Heart right ventricle (tissue), 16 donors: ENCODE results near the gene ZBTB7C. TPM values are rescaled to one million over a fixed set of nuclear protein-coding genes. Genes with fewer than 3 reads are reported as not detected.

ENCODE experiments used
- ATAC-seq, 8 donors: fragments of 200-7000 bp; cut with Tn5 transposase; one replicate each; pipeline ENCODE4 v1.9.1; 2020; ENCODE audit warnings: mild to moderate bottlenecking in 8 of 8, moderate library complexity in 8 of 8, moderate number of reproducible peaks in 1 of 8
- DNase-seq, 2 donors: peaks; one replicate each; pipeline ENCODE4 v3.0.0-alpha.2; 2020
- H3K27ac ChIP-seq, 10 donors: fragments of 200-600 bp; sonication (generic) in 2 of 10; one replicate each; pipeline versions ENCODE4 v1.5.0 to v1.8.0; 2020 to 2022; ENCODE audit warnings: mild to moderate bottlenecking in 3 of 10
- H3K27me3 ChIP-seq, 7 donors: fragments of 200-600 bp; one replicate each; pipeline ENCODE4 v1.8.0; 2021 to 2022; ENCODE audit warnings: mild to moderate bottlenecking in 2 of 7
- H3K36me3 ChIP-seq, 9 donors: fragments of 200-600 bp; sonication (generic) in 1 of 9; one replicate each; pipeline versions ENCODE4 v1.5.0 to v1.8.0; 2020 to 2022; ENCODE audit warnings: mild to moderate bottlenecking in 2 of 9
- H3K4me1 ChIP-seq, 9 donors: fragments of 200-600 bp; sonication (generic) in 1 of 9; one replicate each; pipeline versions ENCODE4 v1.5.0 to v1.8.0; 2020 to 2022; ENCODE audit warnings: mild to moderate bottlenecking in 4 of 9
- H3K4me3 ChIP-seq, 10 donors: fragments of 200-600 bp; sonication (generic) in 2 of 10; one replicate each; pipeline versions ENCODE4 v1.5.0 to v1.8.0; 2020 to 2022; ENCODE audit warnings: mild to moderate bottlenecking in 7 of 10, moderate library complexity in 2 of 10
- H3K9me3 ChIP-seq, 11 donors: fragments of 200-600 bp in 10 of 11; sonication (generic) in 2 of 11; one replicate each; pipeline versions ENCODE4 v1.5.0 to v1.8.0; 2013 to 2022; ENCODE audit warnings: mild to moderate bottlenecking in 2 of 11, control low read depth in 1 of 11, moderate library complexity in 1 of 11
- WGBS, 2 donors: extraction: QIAGEN DNeasy Blood & Tissue Kit; methylation state at CpG; one replicate each; pipeline ENCODE4 v1.1.7; 2013; ENCODE audit warnings: inconsistent platforms in 1 of 2; 5-methylcytosine and 5-hydroxymethylcytosine counted together
- intact Hi-C, 10 donors: fragments of 100-400 bp; cut with DNase I; formaldehyde crosslinking; loops; one replicate each; pipeline versions ENCODE4 v1.11.1 to v1.14.2; 2022
- polyA plus RNA-seq, 2 donors: library from polyadenylated mRNA; stranded (reverse); fragments of 200-250 nt; gene quantifications; one replicate each; pipeline ENCODE4 v1.2.3, GENCODE V29; 2013
- total RNA-seq, 10 donors: library from RNA; stranded (reverse); fragmentation: NEBNext Ultra II Directional in 3 of 10; extraction: Animal tissue kit (Norgen Biotek cat#: 25700) in 3 of 10; gene quantifications; one replicate each; pipeline versions ENCODE4 v1.2.1 to v1.2.4, GENCODE V29; 2021 to 2023
- TF ChIP-seq, protein P1 (sequence below), 9 donors: fragments of 200-600 bp; sonication (generic) in 2 of 9; IDR thresholded peaks; one replicate each; pipeline versions ENCODE4 v1.5.0 to v1.8.0; 2021 to 2022; ENCODE audit warnings: antibody characterized with exemption in 9 of 9, mild to moderate bottlenecking in 5 of 9, moderate library complexity in 1 of 9
- donor health status: Arrhythmogenic right ventricular cardiomyopathy.
- donor health status: ischemic (EF 13 %, LVEDD 7.1; RV severe dilation, severe dysfunction).
- donor health status: healthy with polysubstance abuse.
- donor health status: DM: no; HTN: yes; CAD: no.
- donor health status: DM: no; HTN: no; CAD: no.
- donor health status: ischemic (EF 25% LVEDD 6.9; RV normal size, moderate dysfunction).
- donor health status: ischemic (EF 25% LVEDD 5.7; RV mildly dilated, moderate dysfunction).
- donor health status: healthy.
- donor health status: DM: yes; HTN: yes; CAD: no.
- donor health status: Ischemic cardiomyopathy.
- donor health status: ischemic (EF 35%, LVEDD 5.7; RV mildly dilated, moderate dysfunction).
- donor health status: nonischemic (EF 11% LVEDD 7.7; RV severe dilation, severe dysfunction).
- donor health status: DM: yes; HTN: yes; CAD: no.
- donor health status: PGD.
- donor health status: ischemic (EF 29% LVEDD 5.4; RV normal size, mild dysfunction).
- donor health status: nonischemic (EF 23%, LVEDD 6.1; RV moderate dilation, normal function).

The ZBTB7C gene
- total and polyA plus RNA-seq, 12 donors, result 0.49 to 6.3 (median 1.5) TPM

DNA sequence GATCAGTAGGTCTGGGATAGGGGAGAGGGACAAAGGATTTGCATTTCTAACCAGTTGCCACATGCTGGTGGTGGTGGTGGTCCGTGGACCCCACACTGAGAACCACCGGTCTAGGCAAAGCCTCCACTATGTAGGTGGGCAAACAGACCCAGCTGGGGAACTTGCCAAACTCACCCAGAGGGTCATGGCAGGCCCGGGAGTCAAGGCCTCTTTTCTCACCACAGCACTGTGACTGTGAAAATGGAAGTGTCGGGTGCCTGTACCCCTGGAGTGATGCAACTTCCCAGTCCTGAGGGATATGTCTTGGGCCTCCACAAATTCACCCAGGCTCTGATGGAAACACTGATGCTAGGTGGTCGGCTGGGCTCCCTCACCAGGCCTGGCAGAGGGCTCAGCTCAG lies 377.5 kb downstream of the ZBTB7C start:
- no peak overlapping the region for H3K27ac ChIP-seq
- H3K4me1 ChIP-seq, result peaks cover 4 to 32% (median 8%) of the 10 kb centered on the region in 9 donors
- intact Hi-C loops, result loop anchor here in 8 of 10 donors (1.0 to 10.0 kb wide), 7 partner anchors 123 to 416 kb away; no protein-coding TSS in a partner anchor
- TF ChIP-seq, protein P1, sequence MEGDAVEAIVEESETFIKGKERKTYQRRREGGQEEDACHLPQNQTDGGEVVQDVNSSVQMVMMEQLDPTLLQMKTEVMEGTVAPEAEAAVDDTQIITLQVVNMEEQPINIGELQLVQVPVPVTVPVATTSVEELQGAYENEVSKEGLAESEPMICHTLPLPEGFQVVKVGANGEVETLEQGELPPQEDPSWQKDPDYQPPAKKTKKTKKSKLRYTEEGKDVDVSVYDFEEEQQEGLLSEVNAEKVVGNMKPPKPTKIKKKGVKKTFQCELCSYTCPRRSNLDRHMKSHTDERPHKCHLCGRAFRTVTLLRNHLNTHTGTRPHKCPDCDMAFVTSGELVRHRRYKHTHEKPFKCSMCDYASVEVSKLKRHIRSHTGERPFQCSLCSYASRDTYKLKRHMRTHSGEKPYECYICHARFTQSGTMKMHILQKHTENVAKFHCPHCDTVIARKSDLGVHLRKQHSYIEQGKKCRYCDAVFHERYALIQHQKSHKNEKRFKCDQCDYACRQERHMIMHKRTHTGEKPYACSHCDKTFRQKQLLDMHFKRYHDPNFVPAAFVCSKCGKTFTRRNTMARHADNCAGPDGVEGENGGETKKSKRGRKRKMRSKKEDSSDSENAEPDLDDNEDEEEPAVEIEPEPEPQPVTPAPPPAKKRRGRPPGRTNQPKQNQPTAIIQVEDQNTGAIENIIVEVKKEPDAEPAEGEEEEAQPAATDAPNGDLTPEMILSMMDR (IDR thresholded peaks at IDR 0.05), result no peak
- no peak for ATAC-seq
- no peaks in the 10 kb centered on the region for H3K9me3 ChIP-seq
- no peak for DNase-seq
- H3K4me3 ChIP-seq, result no peak overlapping the region
- whole genome bisulfite sequencing, 2 donors, result 79 to 86% methylated on average over 5 of the region's 5 CpGs
- no peaks in the 10 kb centered on the region for H3K36me3 ChIP-seq
- H3K27me3 ChIP-seq, result no peaks in the 10 kb centered on the region

DNA sequence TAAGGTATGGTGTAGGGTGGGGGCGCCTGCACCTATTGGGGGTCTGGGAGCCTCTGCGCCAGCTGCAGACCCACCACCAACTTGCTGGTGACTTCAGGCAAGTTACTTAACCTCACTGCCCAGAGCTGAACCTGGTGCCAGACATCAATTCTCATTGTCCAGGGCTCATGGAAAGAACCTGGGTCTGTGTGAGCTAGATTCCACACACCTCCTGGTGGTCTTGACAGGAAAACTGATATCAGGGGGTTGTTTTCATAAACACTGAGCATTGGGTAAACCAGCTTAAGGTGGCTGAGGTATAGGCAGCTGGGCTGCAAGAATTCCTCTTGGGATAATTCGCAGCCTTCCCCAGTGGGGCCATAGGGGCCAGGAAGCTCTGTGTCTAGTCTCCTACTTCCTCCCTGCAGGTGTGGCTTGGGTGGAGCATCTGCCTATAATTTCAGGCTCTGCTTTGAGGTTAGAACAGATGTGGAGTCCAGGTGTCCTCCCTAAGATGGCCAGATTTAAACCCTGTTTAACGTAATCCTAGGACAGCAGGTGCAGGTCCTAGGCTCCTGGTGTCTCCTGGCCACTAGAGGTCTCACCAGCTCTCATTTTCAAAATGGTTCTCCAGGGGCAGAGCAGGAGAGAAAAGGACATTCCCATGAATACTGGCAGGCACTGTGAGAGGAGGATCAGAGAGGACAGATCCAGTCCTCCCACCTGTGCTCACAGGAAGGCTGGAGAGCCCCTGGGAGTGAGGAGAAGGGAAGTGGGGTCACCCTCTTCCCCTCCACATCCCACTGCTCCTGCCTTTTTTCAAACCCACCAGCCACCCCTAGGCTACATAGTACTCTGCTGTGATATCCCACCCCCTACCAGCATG lies 378.3 kb downstream of the ZBTB7C start:
- TF ChIP-seq, protein P1 (IDR thresholded peaks at IDR 0.05), result peak; percentile 51 to 83 (median 75)
- no peak overlapping the region for H3K27ac ChIP-seq
- intact Hi-C loops, result loop anchor here in 8 of 10 donors (1.0 to 10.0 kb wide), 7 partner anchors 124 to 416 kb away; no protein-coding TSS in a partner anchor
- peak in 1 of 2 donors; percentile 65 for DNase-seq
- H3K27me3 ChIP-seq, result no peaks in the 10 kb centered on the region
- peak; percentile 56 to 86 (median 72) for ATAC-seq
- no peaks in the 10 kb centered on the region for H3K36me3 ChIP-seq
- WGBS, 2 donors, result 64 to 76% methylated on average over 4 of the region's 4 CpGs
- H3K4me1 ChIP-seq, result peaks cover 4 to 32% (median 8%) of the 10 kb centered on the region in 9 donors
- no peaks in the 10 kb centered on the region for H3K9me3 ChIP-seq
- no peak overlapping the region for H3K4me3 ChIP-seq

DNA sequence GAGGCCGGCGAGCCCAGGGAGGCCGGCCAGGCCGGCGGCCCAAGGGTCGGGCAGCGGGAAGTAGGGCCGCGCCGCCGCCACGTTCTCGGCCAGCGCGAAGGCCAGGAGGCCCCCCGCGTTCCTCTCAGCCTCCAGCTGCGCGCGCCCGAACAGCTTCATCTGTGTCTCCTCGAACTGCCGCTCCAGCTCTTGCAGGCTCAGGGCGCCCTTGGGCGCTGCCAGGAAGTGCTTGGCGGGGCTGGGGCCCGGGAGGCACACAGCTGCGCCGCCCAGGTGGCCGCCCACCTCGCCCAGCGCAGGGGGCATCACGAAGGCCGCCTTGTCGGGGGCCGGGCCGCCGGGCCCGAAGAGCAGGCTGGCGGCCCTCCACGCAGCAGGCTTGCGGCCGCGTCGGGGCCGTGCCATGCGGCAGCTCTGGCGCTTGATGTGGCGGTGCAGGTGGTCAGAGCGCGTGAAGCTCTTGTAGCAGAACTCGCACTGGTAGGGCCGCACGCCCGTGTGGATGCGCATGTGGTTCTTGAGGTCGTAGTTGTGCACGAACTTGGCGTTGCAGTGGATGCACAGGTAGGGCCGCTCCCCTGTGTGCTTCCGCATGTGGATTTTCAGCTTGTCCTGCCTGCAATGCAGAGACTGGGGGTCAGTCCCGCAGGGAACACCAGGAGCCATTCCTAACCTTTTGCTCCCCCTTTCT lies 379.7 kb downstream of the ZBTB7C start:
- DNase-seq, result no peak
- no peaks in the 10 kb centered on the region for H3K9me3 ChIP-seq
- intact Hi-C loops, result loop anchor here in 1 of 10 donors (5.0 kb wide), 1 partner anchor 418 kb away; no protein-coding TSS in a partner anchor
- ATAC-seq, result no peak
- H3K36me3 ChIP-seq, result no peaks in the 10 kb centered on the region
- WGBS, 2 donors, result 96 to 97% methylated on average over 59 to 62 of the region's 62 CpGs
- H3K4me3 ChIP-seq, result no peak overlapping the region
- peaks cover 4 to 24% (median 8%) of the 10 kb centered on the region in 9 donors for H3K4me1 ChIP-seq
- TF ChIP-seq, protein P1 (IDR thresholded peaks at IDR 0.05), result no peak
- H3K27me3 ChIP-seq, result no peaks in the 10 kb centered on the region
- H3K27ac ChIP-seq, result no peak overlapping the region

DNA sequence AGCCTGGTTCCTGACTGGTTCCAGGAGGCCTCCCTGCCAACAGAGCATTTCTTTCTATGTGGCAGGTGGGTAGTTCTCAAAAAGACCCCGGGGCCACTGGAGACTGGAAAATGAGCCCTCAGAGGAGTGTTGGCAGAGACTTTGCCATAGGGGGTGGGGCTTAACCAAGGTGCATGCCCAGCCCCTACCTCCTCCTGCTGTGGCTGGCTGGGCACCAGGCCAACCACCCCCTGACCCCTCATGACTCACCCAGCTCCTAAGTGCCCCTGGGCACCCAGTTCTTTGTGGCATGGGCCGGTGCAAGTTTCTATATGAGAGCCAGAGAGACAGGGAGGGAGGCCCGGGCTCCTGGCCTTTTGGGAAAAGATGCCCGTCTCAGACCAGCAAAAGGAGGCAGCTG lies 380.5 kb downstream of the ZBTB7C start:
- H3K36me3 ChIP-seq, result no peaks in the 10 kb centered on the region
- TF ChIP-seq, protein P1 (IDR thresholded peaks at IDR 0.05), result no peak
- H3K27me3 ChIP-seq, result peaks cover 0 to 4% (median 0%) of the 10 kb centered on the region in 7 donors
- ATAC-seq (no peak), DNase-seq (no peak)
- H3K4me1 ChIP-seq, result peaks cover 5 to 22% (median 13%) of the 10 kb centered on the region in 9 donors
- H3K4me3 ChIP-seq, result no peak overlapping the region
- H3K9me3 ChIP-seq, result no peaks in the 10 kb centered on the region
- no peak overlapping the region for H3K27ac ChIP-seq
- intact Hi-C loops, result loop anchor here in 1 of 10 donors (5.0 kb wide), 1 partner anchor 419 kb away; no protein-coding TSS in a partner anchor
- WGBS, 2 donors, result 94 to 98% methylated on average over 4 of the region's 4 CpGs
